ENCODE results near the gene TMEM53.

The TMEM53 gene

DNA sequence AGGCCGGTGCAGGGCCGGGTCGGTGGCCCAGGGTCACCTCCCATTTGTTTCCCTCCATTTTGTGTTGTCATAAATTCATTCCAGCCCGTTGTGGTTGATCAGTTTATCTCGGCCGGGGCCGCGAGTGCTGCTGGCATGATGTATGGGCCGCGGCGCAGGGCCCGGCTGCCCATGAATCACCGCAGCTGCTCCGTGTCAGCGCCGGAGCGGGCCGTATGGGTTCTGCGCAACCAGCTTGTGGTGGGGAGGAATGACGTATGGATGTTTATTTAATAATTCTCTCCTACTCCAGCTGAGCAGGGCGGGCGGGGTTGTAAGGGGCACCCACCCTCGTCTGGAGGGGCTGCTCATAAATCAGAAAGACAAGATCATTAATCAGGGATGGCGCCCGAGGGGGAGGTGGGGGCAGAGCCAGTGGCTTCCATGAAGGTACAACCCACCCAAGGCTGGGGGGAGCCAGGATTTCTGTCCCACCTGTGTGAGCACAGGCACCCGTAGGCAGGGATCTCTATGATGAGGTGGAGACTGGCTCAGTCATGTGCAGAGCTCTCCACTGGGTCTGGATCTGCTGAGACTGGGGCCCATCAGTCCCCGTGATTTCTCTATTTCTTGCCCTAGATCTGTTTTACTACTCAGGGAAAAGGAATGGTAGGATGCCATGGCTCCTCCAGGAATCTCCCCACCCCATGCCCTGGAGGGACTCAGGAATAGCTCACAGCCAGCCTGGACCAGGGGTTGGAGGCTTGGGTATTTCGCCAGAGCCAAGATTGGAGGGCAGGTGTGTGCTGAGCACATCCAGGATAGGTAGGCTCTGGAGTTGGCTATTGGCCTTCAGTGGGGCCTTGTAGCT, 27.8 kb downstream of the TMEM53 start:
- DNase-seq, result no peak

- no peak for DNase-seq
Measured at GRCh38 chr1:44645476-44646244, 28.6 kb downstream of the TMEM53 start.

DNA sequence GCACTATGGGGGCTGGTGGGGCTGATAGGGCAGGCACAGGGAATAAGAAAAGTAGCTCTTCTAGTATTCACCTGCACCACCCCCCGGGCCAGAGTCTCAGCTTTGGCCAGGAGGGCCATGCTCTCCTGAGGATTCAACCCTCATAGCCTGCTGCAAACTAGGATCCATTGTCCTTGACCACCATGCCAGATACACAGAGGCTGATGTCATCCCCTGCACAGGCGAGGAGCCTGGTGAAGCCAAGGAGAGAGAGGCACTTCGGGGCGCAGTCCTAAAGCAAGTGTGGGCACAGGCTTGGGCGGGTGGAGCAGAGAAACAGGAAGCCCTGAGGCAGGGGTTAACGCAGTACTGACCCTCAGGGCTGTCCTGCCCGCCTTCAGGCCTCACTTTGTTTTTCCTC, 29.5 kb downstream of the TMEM53 start:
- DNase-seq, result no peak

DNA sequence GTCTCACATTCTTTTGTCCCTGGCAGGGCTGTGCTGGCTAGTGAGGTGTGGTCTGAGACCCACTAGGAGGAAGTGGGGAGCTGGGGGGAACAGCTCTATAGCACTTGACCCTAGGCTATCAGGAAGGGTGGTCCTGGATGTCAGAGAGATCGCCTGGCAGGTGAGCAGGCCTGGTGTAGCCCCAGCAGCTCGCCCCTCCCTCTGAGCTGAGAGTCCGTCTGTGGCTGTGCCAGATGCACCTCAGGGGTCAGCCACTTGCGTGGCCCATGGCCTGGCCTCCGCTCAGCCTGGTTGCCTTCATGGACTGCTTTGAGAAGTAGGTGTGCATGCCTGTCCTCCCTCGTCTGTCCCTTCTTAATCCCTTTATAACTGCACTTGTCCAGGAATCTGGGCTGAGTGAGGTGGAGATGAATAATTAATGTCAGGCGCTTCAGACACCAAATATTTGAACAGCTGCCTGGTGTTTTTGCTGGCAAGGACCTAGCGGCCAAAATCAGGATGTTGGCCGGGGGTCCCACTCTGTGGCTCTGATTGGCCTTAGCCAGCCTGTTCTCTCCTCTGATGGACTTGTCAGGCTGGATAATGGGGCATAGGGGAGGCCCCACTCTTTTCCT, 30.5 kb downstream of the TMEM53 start:
- no peak for DNase-seq

DNA sequence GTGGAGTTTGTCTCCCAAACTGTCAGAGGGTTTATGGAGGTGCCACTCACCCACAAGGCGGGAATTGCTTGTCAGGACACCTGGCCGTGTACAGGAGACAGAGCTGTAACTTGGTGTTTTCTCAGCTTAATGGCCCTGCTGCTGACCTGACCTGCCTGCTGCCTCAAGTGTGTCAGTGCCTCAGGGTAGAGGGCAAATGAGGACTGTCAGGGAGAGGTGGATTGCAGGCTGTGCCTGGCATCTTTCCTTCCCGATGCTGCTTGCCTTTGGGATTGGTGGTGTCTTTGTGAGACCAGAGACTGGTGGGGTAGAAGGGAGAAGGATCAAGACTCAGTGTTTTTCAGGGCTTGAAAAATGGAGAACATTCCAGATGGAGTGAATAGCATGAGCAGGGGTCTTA, 31.4 kb downstream of the TMEM53 start:
- DNase-seq, result no peak

DNA sequence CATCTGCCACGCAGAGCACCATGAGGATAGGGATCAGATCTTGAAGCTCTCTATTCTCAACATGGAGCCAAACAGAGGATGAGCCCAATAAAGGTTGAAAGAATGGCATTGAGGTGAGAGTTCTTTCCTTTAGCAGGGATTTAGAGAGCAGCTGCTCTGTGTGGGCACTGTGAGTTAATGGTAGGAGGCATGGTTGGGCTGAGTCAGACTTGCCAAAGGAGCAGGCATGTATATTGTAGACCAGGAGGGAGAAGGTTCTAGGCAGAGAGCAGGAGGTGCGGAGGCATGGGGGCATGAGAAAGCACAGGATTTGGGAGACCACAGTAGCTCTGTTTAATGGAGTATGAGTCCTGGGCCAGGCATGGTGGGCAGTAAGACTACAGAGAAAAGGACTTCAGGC, 32.0 kb downstream of the TMEM53 start:
- no peak for DNase-seq

GRCh38 chr1:44641126-44642102, 32.9 kb downstream of the TMEM53 start:
- no peak for DNase-seq

- no peak for DNase-seq
Measured at GRCh38 chr1:44640200-44640853, 34.0 kb downstream of the TMEM53 start.

GRCh38 chr1:44637702-44638411, 36.4 kb downstream of the TMEM53 start:
- no peak for DNase-seq

DNA sequence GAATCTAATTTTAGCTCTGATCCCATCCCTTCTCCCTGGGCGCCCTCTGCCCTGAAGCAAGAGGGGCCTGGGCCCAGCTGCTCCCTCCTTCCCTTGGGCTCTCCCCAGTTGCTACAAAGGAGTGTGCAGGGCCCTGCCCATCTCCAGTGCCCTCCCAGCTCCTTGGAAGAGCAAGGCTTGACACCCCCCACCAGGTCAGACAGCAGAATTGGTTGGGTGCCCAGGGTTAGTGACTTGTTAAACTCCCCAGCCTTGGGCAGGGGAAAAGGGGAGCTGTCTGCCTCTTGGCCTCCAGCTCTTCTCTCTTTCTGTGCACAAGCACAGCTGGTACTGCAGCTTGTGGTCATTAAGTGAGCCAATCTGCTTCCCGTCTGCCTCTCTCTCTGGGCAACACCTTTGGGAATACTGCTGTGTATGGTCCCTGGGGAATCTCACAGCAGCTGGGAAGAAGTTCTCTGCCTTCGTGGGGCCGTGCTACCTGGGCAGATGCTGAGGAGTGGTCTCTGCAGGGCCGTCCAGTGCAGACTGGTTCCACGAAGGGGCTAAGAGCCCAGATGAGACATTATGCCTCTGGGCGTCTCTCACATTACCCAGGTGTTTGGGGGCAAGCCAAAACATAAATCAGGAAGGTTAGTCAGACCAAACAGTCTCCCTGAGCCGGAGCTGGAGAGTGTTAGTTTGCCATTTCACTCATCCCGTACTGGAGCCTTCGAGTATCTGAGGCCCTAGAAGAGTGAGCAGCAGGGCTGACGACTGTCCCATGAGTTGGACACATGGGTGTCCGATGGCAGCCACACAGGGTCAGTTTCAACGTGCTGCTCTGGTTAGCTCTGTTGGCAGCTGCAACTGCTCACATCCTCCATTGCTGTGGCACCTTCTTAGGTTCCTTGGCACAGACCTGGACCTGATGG, 37.3 kb downstream of the TMEM53 start:
- no peak for DNase-seq

- no peak for DNase-seq
Measured at GRCh38 chr1:44636083-44636687, 38.1 kb downstream of the TMEM53 start.

DNA sequence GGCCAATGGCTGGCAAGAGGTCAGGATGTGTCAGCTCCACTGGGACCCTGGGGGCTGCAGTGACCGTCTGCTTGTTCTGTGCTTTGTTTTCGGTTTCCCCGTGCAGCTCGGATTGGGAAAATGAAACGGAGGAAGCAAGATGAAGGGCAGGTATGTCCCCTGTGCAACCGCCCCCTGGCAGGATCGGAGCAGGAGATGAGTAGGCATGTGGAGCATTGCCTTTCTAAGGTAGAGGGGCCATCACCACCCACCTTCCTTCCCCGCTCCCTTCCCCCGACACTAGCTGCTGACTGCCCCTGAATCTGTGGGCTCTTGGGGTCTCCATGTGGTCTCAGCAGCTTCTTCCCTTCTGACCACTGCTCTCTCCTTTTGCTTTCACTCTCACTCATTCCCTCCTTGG, 38.8 kb downstream of the TMEM53 start:
- DNase-seq, result no peak

GRCh38 chr1:44634606-44635189, 39.6 kb downstream of the TMEM53 start:
- DNase-seq, result no peak

DNA sequence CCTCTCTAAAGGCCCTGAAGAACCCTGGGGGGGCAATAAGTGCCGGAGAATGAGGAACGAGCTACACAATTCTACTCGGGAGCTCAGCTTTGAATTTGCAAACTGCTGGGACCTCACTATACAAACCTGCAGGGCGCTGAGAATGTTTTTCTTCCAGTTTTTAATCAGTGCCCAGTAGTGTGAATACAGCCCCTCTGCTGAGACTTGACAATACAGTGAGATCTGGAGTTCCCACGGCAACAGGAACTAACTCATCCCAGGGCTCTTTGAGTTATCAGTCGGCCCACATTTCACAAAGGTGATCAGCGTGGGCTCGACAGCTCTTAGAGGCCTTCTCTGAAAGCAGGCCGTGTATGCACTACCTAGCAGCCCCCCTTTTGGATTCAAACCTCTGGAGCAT, 41.7 kb downstream of the TMEM53 start:
- DNase-seq, result no peak

GRCh38 chr1:44631647-44632539, 42.4 kb downstream of the TMEM53 start:
- DNase-seq, result peak; percentile 89 to 93

- DNase-seq, result no peak
Measured at GRCh38 chr1:44631333-44631646, 43.0 kb downstream of the TMEM53 start.

DNA sequence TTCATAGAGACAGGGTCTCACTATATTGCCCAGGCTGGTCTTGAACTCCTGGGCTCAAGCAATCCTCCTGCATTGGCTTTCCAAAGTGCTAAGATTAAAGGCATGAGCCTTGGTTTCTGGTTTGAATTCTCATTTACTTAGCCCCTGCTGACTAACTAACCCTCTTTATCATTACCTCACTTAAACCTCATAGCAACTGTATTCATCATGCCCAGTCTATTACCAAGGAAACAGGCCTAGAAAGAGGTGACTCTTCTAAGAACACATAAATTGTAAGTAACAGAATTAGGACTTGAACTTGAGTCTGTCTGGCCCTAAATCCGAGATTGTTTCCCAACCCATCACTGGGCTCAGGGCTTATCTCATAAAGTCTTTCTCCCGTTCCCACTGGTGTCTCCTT, 44.2 kb downstream of the TMEM53 start:
- DNase-seq, result no peak
